NAMALWA (cell line): ENCODE measurements around the gene AQP7.
"Not testable (repeated sequence)": the region's sequence is repeated elsewhere in the genome, so short reads cannot be mapped to it uniquely, and the experiment has no call there.

Experiments
- DNase-seq: peaks from one replicate; pipeline ENCODE4 v3.0.0-alpha.2; 2015; ENCODE audit warnings: low spot score

The AQP7 gene

GRCh38 chr9:33433871-33434270, 31.5 kb upstream of the AQP7 start:
- DNase-seq, result no peak

- no peak for DNase-seq
These were observed 29.1 kb upstream of the AQP7 start for GRCh38 chr9:33431420-33431819.

GRCh38 chr9:33430942-33431341, 28.6 kb upstream of the AQP7 start:
- DNase-seq, result no peak

- DNase-seq, result no peak
These were observed 27.1 kb upstream of the AQP7 start for GRCh38 chr9:33429256-33429985.

- no peak for DNase-seq
These were observed 24.5 kb upstream of the AQP7 start for GRCh38 chr9:33426843-33427293.

- no peak for DNase-seq
These were observed 22.8 kb upstream of the AQP7 start for GRCh38 chr9:33425128-33425533.

- not testable (repeated sequence) for DNase-seq
These were observed 22.1 kb upstream of the AQP7 start for GRCh38 chr9:33424492-33424891.

- not testable (repeated sequence) for DNase-seq
These were observed 21.7 kb upstream of the AQP7 start for GRCh38 chr9:33424043-33424442.

- no peak for DNase-seq
These were observed 17.4 kb upstream of the AQP7 start for GRCh38 chr9:33419708-33420303.

GRCh38 chr9:33418090-33418489, 15.7 kb upstream of the AQP7 start:
- DNase-seq, result no peak

GRCh38 chr9:33416996-33417395, 14.6 kb upstream of the AQP7 start:
- DNase-seq, result no peak

GRCh38 chr9:33415501-33416038, 13.2 kb upstream of the AQP7 start:
- DNase-seq, result peak; percentile 76

- no peak for DNase-seq
These were observed 12.6 kb upstream of the AQP7 start for GRCh38 chr9:33414889-33415500.

- DNase-seq, result no peak
These were observed 11.9 kb upstream of the AQP7 start for GRCh38 chr9:33414268-33414667.

- no peak for DNase-seq
These were observed 5.7 kb upstream of the AQP7 start for GRCh38 chr9:33408087-33408486.

- no peak for DNase-seq
These were observed 4.7 kb upstream of the AQP7 start for GRCh38 chr9:33407061-33407460.

GRCh38 chr9:33404788-33405362, 2.5 kb upstream of the AQP7 start:
- no peak for DNase-seq

GRCh38 chr9:33403941-33404787, 1.8 kb upstream of the AQP7 start:
- no peak for DNase-seq

GRCh38 chr9:33401809-33402208, 559 bp downstream of the AQP7 start:
- not testable (repeated sequence) for DNase-seq

- DNase-seq, result not testable (repeated sequence)
These were observed 3.3 kb downstream of the AQP7 start for GRCh38 chr9:33399047-33399446.

GRCh38 chr9:33397801-33398200, 4.6 kb downstream of the AQP7 start:
- DNase-seq, result not testable (repeated sequence)
